ENCODE results near the gene DNMBP.
"Not testable (repeated sequence)": the region's sequence is repeated elsewhere in the genome, so short reads cannot be mapped to it uniquely, and the experiment has no call there.

Gene DNMBP

DNA sequence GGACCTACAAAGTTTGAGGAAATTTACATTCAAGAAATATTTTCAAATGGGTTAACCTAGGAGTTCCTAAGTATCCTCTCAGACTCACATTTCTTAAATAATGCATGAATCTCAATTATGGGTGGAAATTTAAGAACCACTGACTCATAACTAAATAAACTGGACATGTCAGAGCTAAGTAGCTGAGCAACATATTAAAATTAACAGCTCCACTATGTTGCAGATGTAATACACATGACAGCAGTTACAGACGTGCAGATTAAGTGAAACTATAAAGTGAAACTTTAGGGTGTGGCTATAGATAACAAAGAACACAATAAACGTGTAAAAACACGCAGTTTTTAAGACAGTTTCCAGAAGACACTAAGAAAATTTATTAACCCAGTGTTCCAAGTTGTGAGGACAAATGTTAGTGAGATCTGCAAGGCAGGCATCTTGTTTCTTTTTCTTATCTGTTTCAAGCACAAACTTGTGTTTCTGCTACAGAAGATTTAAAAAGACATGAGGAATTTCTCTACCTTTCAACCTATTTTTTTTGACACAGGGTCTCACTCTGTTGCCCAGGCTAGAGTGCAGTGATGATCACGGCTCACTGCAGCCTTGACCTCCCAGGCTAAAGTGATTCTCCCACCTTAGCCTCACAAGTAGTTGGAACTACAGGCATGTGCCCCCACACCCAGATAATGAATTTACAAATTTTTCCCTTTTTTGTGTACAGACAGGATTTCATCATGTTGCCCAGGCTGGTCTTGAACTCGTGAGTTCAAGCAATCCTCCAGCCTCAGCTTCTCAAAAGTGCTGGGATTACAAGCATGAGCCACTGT, 25.3 kb downstream of the DNMBP start:
- DNase-seq (ENCODE audit: low spot score): no peak

DNA sequence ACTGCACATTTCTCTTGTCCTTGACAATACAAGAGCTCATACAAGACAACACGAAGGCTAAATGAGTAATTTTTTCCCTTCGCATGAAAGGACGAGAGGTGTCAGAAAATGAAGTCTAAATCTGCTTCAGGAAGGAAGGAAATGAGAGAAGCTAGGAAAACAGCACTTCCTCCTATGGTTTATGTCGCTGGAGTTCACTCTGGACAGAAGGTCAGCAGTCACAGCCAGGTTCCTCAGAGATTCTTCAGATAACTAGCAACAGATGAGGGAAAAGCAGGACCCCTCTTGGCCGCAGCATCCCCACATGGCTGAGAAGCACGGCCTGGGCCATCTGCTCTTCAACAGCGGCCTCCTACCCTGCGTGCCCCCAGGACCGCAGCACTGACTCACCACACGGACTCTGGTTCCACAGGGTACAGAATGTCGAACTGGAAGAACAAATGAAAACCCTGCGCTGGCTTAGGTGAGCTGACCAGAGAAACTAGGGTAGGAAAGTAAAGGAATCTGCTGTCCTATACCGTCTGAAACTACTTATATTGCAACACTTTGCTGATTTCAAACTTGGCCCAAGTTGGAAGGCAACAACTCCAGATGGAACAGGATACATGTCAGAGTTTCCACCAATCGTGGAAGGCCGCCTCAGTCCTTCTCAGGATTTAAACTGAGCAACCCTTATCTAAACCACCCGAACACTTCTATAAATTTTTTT, 26.3 kb downstream of the DNMBP start:
- no peak for DNase-seq (ENCODE audit: low spot score)

DNA sequence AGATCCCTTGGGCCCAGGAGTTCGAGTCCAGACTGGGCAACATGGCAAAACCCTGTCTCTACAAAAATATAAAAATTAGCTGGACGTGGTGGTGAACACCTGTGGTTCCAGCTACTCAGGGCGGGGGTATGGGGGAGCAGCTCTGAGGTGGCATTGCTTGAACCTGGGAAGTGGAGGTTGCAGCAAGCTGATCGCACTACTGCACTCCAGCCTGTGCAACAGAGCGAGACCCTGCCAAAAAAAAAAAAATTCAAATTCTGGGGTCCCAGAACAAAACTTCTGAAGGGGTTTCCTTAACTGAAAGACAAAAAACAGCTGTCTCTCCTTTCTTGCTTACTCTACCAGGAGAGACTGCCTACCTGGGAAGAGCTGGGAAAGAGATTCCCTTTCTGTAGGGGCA, 27.0 kb downstream of the DNMBP start:
- DNase-seq (ENCODE audit: low spot score): no peak

DNA sequence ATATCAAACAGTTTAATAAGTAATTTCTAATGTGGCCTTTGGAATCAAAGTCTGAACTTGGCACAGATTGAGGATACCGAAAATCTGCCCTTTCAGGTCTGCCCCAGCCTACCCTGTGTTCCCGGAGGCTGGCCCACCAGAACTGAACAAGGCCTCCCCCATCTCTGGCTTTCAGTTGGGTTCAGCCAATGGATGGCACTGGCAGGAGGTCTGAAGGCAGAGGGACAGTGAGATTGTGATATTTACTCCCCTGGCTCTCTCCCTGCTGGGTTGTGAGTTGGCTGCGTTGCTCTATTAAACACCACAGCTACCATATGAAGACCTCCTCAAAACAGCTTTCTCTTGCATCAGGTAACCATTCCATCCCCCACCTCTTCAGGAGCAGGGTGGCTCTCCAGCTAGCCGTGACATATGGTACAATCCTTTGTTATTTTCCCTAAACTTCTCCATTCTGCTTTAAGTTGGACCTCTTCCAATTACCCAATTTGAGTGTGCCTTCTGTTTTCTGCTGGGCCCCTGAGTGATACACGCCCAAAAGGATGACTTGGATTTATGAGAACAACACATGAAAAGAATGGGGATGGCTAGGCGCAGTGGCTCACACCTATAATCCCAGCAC, 28.1 kb downstream of the DNMBP start:
- DNase-seq (ENCODE audit: low spot score): no peak

DNA sequence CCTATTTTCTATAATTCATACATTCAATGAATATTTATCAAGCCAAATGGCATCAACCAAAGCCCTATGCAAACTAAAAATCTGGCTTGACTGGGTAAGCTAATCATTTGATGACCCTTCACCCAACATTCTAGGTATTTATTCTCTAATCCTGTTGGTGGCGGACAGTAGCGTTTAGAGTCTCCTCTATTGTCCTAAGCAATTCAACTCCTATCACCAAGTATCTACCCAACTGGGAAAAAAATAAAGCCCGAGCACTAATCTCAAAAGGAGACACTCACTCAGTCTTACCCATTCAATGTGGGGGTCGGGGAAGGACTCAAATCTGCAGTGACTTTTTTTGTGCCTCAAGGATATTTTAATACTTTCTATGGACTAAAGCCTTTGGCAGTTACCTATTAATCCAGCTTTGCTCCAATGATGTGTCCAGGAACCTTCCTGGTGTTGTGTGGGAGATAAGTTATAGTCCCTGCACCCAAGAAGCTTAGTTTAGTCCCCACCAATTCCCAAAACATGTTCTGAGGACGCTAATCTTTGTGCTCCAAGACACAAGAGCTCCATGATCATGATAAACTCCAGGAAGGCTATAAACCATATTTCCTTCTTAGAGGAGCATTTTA, 30.6 kb downstream of the DNMBP start:
- DNase-seq (ENCODE audit: low spot score): no peak

DNA sequence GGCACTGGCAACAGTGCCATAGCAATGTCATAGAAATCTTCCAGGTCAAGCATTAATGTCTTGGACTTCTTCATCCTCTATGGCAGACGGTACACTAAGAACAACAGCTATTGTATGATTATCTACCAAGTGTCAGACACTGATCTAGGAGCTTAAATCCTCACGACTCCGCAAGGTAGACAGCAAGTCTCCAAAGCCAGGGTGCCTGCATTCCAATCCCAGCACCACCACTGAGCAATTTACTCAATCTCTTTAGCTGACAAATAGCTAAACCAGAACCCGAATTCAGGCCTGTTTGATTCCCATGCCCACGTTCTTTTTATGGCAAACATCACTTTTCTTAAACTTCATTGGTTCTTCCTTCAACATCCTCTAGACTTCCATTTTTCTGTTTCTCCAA, 31.8 kb downstream of the DNMBP start:
- DNase-seq (ENCODE audit: low spot score): no peak

DNA sequence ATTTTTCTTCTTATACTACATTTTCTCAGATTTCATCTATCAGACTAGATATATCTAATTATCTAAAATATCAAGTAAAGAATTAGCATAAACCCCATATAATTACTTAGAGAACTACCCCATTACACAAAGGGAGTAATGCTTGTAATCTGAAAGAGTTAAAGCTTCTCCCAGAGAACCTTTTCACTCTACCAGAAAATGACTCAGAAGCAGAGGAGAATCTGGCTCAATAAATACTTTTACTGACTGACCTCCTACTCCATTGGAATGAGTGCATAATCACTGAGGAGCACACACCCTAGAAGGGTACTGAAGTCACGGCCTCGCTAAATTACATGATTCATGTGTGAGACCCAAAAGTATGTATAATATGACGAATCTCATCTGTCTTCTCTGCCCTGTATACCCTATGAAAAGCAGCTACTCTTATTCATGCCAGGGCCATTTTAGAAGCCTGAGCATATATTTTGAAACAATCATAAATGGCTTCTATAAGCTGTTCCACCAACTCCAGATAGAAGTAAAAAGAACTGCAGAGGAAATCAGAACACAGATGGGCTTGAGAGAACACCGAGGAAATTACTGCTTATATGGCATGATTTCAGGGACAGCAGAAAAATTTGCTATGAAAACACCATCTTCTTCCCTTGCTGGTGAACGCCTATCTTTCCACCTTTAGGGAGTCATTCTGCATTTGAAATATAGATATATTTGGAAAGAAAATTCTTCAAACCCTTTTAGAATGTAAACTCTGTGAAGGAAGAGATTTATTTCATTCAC, 32.7 kb downstream of the DNMBP start:
- no peak for DNase-seq (ENCODE audit: low spot score)

DNA sequence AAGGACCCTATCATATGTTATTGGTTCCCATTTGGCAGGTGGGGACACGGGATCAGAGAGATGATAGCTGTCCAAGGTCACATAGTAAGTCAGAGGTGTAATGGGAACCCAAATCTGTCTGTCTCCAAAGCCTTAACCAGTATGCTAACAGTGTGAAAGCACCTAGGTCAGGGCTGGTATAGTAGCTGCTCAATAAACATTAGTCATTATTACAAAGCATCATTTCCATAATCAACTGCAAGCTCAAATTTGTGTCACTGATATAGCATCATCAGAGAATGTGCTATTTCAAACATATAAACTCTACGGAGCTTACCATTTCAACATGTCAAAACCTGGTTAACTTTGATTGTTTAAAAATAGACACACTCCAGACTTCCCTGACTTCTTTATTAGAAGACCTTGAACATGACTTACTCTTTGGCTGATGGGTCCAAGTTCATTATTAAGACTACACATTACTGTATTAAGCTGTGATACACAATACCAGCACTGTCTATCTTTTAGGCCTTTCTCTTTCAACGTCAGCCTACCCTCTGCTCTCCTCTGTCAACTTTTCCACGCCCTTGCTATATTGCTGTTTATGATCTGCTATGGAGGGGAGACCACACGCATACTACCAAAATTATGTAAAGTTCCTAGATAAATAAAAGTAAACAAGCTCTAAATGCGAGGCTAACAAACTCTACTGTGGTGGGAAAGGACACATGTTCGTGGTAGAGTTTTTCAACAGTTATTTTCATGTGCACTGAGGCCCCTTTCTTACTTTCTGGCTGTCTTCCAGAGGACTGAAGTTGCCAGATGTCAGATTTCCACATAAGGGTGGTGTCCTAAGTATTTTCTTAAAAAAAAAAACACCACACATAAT, 33.6 kb downstream of the DNMBP start:
- DNase-seq (ENCODE audit: low spot score): no peak

DNA sequence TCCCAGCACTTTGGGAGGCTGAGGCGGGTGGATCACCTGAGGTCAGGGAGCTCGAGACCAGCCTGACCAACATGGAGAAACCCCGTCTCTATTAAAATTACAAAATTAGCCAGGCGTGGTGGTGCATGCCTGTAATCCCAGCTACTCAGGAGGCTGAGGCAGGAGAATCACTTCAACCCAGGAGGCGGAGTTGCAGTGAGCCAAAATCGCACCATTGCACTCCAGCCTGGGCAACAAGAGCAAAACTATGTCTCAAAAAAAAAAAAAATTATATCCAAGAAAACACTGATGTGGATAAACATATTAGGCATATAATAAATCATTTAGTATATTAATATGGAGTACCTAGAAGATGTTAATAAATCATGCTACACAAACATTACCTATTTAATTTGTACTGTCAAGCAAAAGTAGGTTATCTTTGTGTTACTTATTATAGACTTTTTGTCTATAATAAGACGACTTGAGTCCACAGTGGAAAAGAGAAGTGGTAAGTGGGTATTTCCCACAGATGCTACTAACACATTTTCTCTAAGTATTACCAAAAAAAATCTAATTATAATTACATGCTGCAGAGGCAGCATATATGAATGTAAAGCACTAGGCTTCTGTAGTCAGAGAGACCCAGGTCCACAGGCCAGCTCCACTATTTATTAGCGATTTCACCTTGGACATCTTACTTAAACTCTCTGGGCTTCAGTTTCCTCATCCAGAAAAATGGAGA, 34.5 kb downstream of the DNMBP start:
- no peak for DNase-seq (ENCODE audit: low spot score)

DNA sequence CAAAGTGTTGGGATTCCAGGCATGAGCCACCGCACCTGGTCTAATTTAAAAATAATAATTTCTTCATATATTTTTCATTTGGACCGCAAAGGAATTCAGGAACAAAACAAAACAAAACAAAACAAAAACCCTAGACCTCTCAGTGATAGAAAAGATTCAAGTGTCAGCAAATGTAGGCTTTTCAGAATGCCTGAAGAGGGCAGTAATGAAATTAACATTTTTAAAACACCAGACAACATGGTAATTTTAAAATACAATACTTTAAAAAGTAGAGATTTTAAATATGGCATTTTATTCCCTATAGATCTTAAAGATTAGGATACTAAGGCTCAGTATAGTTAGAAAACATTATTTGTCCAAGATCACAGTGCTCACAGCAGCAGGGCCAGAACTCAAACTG, 36.6 kb downstream of the DNMBP start:
- DNase-seq (ENCODE audit: low spot score): no peak

DNA sequence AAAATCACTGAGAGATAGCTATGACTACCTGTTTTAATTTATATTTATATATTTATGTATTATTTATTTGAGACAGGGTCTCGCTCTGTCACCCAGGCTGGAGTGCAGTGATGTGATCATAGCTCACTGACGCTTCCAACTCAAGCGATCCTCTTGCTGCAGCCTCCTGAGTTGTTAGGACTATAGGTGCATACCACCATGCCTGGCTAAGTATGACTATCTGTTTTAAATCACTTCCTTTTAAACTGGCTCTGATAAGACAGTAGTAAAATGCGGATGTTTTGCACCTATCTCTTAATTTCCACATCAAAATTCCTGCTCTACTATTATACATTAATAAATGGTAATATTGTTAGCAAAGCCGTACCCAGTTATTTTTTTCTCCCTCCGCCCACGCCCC, 41.8 kb downstream of the DNMBP start:
- no peak for DNase-seq (ENCODE audit: low spot score)

DNA sequence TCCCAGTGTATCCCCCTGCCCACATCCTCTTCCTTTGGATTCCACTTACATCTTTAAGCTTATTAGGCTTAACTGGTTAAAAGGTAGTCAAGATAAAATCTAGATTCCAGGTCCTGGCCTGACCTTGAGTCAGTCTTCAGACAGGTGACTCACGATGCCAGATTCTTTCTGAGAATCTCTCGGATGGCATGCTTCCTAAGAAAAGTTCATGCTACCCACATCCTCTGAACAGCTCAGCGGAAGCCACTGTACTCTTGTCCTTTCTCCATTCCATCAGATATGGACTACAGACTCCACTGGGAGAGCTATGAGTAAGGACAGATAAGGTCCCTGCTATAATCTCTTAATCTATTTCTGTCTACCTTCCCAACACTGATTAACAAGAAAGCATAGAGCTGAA, 43.4 kb downstream of the DNMBP start:
- DNase-seq (ENCODE audit: low spot score): no peak

DNA sequence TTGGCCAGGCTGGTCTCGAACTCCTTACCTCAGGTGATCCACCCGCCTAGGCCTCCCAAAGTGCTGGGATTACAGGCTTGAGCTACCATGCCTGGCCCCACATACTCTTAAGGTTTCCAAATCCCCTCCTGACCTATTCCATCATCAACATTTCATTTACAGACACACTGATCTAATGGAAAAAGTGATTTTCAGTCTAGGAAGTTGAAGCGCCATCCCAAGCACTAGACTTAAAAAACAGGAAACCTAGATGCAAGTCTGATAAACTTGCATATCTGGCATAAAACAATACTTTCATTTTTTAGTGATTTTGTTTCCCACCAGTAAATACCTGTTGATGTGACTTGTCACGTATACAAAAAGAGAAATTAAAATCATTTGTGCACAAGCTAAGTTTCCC, 44.0 kb downstream of the DNMBP start:
- no peak for DNase-seq (ENCODE audit: low spot score)

DNA sequence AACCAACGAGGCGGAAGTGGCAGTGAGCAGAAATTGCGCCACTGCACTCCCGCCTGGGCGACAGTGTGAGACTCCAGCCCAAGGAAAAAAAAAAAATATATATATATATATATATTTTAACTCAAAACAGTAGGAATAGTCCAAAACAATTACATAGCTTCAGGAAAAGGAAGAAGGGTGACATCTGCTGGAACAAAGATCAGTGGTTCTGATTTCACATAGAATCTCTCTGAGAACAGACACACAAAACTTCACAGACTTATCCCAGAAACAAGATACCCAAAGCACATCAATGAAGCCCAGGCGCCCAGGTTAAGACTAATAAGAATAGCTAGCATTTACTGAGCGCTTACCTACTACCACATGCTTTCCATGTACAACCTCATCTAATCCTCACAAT, 45.0 kb downstream of the DNMBP start:
- DNase-seq (ENCODE audit: low spot score): no peak

DNA sequence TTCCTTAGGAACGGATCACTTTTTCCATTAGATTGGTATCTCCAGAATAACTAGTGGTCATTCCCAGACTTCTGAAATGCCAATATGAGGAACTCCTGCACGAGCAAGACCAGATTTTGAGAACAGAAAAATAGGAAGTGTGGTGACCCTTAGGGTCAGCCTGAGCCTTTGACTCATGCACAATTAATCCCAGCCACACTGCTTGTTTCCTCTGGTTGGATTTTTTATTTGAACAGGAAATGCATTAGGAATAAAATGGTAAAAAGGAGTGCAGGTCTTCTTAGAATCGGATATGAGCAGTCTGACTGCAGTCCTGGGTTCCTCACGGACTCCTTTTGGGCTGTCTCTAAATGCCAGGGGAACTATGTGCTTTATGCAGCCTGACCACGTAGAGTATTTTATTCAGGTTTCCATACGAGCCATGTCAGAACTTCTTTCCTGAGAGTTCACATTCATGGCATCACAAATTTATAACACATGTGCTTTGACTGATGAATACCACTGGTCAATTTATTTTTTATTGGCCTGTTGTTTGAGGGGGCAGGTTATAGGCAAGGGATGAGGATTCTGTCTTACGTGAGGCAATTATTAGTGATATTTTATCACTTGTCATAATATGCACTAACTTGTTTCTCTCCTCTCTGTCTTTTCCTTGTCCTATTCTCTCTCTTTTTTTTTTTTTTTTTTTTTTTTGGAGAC, 46.1 kb downstream of the DNMBP start:
- not testable (repeated sequence) for DNase-seq (ENCODE audit: low spot score)

DNA sequence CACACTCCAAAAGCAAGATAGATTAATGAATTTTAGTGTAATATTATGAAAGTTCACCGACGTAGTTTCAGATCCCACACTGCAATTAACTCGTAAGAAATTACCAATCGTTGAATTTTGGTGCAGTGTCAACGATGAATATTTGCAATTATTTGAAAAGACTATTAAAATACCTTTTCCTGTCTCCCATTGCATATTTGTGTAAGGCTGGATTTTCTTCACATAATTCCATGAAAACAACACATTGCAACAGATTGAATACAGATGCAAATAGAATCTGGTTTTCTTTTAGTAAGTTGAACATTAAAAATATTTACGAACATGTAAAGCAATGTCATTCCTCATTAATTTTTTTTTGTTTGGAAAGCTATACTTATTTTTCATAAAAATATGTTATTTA, 50.9 kb downstream of the DNMBP start:
- DNase-seq (ENCODE audit: low spot score): no peak

DNA sequence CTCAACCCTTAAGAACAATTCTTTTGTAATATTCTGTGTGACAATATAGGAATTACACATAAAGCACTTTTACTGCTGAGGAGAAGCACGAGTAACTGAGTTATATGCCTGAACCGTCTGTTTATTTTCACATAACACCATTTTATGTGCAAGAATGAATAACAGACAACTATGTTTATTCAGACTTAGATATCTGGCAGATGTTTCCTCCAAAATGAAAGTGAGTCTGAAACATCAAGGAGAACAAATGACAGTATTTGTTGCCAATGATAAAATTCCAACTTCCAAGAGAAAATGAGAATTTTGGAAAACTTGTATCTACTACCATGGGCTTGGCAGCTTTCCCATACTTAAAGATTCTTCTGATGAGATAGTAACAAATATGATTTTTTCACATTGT, 51.4 kb downstream of the DNMBP start:
- no peak for DNase-seq (ENCODE audit: low spot score)

DNA sequence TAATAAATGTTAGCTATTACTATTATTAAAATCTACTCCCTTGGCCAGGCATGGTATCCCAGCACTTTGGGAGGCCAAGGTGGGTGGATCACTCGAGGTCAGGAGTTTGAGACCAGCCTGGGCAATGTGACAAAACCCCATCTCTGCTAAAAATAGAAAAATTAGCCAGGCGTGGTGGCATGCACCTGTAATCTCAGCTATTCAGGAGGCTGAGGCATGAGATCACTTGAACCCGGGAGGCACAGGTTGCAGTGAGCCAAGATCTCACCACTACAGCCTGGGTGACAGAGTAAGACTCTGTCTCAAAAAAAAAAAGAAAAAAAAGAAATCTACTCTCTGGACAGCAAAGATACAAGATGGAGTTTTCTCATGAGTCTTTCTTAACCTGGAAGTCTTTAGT, 56.2 kb downstream of the DNMBP start:
- not testable (repeated sequence) for DNase-seq (ENCODE audit: low spot score)

DNA sequence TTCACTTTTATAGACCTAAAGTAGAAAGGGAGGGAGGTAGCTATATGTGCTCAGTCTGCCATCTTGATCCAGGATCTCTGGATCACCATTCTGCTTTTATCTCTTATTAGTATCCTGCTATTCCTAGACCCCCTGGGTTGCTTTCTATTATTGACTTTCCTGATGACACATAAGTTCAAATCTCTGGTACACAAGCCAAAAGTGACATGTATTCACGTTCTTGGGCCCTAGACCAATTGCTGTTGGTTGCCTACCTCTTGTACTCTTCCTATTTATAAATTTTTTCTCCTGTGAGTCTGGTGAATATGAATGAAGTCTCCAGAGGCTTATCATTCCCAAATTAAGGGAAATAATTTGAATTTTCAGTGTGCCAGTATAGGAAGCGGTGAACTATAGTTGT, 56.9 kb downstream of the DNMBP start:
- DNase-seq (ENCODE audit: low spot score): no peak

DNA sequence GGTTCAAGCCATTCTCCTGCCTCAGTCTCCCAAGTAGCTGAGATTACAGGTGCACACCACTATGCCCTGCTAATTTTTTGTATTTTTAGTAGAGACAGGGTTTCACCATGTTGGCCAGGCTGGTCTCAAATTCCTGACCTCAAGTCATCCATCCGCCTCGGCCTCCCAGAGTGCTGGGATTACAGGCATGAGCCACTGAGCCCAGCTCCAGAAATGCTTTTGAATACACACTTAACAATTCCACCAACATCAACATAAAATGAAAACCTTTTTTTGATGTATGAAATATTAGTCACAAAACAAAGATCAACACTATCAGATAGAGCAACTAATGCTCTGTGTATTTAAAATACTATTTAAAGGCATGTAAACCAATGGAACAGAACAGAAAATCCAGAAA, 63.7 kb downstream of the DNMBP start:
- DNase-seq (ENCODE audit: low spot score): not testable (repeated sequence)
